AG10803 (cell line): ENCODE data around the gene CAMK2N2.

Source experiments
- DNase-seq: peaks from one replicate; pipeline ENCODE4 v3.0.0; 2010; ENCODE audit warnings: low read depth
- H3K4me3 ChIP-seq: 2 replicates; pipeline ENCODE4 v1.5.1; 2011; ENCODE audit warnings: mild to moderate bottlenecking, low read length, control low read depth
- TF ChIP-seq, protein P1 (sequence below): conservative IDR thresholded peaks from 2 replicates; pipeline ENCODE4 v1.5.1; 2011; ENCODE audit warnings: mild to moderate bottlenecking, low read length, control low read depth, inconsistent platforms

Gene CAMK2N2

DNA sequence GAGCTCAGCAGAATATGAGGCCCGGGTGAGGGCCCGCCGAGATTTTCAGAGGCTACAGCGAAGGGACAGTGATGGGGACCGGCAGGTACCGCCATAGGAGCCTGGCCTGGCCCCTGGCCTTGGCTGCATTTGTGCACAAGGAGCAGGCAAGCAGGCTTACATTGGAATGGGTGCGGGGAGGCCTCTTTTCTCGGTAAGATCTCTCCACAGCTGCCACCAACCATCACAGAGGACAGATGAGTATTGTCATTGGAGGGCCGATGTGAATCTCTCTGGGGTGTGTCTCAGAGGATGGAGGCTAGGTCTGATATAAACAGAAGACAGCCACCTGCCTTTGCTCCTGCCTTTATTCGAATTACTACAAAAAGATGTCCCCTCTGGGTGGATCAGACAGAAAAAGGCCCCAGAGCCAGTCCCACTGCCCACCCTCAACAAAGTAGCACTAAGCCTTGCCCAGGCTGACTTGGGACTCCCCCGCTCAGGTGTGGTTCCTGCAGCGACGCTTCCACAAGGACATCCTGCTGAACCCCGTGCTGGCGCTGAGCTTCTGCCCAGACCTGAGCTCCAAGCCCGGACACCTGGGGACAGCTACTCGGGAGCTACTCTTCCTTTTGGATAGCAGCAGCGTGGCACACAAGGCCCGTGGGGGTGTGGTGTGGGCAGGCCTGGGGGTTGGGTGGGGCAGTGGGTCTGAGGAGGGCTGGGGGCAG, 26.5 kb downstream of the CAMK2N2 start:
- H3K4me3 ChIP-seq: no peak overlapping the region
- TF ChIP-seq, protein P1, sequence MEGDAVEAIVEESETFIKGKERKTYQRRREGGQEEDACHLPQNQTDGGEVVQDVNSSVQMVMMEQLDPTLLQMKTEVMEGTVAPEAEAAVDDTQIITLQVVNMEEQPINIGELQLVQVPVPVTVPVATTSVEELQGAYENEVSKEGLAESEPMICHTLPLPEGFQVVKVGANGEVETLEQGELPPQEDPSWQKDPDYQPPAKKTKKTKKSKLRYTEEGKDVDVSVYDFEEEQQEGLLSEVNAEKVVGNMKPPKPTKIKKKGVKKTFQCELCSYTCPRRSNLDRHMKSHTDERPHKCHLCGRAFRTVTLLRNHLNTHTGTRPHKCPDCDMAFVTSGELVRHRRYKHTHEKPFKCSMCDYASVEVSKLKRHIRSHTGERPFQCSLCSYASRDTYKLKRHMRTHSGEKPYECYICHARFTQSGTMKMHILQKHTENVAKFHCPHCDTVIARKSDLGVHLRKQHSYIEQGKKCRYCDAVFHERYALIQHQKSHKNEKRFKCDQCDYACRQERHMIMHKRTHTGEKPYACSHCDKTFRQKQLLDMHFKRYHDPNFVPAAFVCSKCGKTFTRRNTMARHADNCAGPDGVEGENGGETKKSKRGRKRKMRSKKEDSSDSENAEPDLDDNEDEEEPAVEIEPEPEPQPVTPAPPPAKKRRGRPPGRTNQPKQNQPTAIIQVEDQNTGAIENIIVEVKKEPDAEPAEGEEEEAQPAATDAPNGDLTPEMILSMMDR: no peak
- DNase-seq: no peak

DNA sequence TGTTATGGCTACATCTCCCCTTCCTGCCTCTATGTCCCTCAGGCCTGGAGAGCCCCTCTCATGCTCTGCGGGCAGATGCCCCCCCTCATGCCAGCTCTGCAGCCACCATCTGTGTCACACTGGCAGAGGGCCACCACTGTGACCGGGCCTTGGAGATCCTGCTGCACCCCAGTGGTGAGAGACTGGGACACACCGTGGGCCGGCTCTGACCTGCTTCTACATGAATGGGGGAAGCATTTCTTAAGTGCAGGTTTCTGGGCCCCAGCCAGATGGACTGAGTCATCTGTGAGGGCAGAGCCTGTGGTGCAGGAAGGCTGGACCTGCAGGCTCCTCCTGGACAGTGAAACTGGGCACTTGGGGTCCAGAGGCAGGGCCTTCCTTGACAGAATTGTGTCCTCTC, 27.1 kb downstream of the CAMK2N2 start:
- no peak overlapping the region for H3K4me3 ChIP-seq
- DNase-seq: peak; percentile 68

DNA sequence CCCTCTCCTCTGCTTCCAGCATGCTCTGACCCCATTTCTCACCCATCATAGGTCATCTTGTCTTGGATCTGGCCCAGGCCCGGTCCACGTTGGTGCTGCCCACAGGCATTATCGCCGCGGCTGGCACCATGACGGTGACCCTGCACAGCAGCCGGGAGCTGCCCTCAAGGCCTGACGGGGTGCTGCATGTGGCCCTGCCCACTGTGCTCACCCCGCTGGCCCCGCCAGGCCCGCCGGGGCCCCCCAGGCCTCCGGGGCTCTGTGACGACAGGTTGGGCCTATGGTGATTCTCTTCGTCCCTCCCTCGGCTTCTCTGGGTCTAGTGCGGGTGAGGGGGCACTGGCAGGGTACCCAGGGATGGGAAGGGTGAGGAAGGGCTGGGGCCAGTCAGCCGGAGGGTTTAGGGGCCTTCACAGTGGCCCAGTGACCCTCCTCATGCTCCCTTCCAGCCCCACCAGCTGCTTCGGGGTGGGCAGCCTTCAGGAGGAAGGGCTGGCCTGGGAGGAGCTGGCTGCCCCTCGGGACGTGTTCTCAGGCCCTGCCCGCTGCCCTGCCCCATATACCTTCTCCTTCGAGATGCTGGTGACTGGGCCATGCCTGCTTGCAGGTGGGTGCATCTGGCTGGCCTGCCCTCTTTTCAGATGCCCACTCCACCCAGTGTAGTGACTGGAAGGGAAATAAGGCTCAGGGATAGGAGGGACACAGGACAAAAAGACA, 28.1 kb downstream of the CAMK2N2 start:
- no peak for DNase-seq
- no peak overlapping the region for H3K4me3 ChIP-seq
- TF ChIP-seq, protein P1: no peak

More for the DNA sequence above, 27.1 kb downstream of the CAMK2N2 start:
- TF ChIP-seq, protein P1: peak; percentile 14; the same call in 1 of the 2 replicates

DNA sequence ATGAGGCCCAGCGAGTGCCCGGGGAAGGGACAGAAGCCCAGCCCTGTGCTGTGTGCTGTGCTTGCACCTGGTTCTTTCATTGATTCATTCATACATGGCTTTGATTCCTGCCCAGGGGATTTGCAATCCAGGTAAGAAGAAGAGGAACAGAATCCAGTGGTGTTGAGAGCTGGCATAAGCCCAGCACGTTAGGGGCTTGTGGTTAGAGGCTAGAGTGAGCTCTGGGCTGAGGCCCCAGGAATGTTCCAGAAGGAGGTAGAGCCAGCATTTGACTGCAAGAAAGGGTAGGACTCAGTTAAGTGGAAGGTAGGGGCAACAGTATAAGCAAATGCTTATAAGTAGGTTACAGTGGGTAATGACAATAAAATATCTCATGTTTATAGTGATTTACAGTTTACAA, 29.7 kb downstream of the CAMK2N2 start:
- no peak for DNase-seq
- TF ChIP-seq, protein P1: no peak
- H3K4me3 ChIP-seq: no peak overlapping the region

DNA sequence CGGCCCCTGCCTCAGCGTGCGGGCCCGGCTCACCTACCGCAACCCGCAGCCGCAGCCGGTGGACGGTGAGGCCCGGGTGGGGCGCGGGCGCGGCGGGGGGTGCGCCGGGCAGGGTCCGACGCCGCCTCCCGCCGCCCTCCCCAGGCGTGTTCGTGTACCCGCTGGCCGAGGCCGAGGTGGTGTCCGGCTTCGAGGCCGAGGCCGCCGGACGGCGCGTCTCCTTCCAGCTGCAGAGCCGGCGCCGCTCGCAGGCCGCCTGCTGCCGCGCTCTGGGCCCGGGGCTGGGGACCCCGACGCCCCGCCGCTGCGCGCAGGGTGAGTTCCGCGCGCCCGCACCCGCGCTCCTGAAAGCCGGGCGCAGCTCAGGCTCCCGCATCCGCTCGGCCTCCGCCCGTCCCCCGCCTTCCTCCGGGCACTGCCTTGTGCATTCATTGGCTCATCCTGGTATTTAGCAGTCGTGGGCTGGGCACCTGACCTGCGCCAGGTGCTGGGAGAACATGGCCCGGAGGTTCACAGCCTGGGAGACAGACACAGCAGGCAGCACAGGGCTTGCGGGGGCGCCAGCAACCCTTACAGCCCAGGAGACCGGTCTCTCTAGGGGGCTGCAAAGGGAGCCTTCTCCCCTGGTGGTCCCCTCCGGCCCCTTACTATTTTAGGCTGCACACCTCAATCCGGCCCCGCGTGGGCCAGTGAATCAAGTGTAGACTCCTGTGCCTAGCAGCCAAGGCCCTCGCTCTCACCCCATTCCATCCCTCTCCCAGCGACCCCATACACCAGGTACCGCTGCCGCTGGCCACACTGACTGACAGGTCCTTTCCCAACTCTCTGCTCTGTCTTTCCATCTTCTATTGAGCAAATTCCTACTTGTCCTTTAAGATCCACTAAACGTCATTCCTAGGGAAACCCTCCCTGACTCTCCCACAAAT, 30.5 kb downstream of the CAMK2N2 start:
- no peak overlapping the region for H3K4me3 ChIP-seq
- TF ChIP-seq, protein P1: no peak
- DNase-seq: no peak

DNA sequence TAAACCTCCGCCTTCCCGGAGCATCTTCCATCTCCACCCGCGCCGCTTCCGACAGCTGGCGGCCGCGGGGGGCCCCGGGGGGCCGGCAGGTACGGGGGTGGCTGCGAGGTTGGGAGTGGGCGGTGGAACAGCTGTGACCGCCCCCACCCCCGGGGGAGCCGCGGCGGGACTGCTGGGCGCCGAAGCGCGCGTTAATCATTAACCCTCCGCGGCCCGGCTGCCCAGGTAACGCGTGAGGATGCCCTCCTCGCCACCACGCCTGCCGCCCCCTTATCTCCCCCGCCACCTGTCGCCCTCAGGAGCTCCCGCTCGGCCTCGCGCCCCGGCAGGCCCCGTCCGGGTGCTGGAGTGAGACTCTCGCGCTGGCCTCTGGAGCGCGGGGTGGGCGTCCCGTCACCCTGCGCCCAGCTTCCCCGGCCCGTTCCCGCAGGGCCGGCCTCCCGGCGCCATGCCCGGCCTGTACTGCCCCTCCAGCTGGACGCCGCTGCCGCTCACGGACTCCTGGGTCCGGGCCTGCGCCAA, 31.2 kb downstream of the CAMK2N2 start:
- TF ChIP-seq, protein P1: no peak
- H3K4me3 ChIP-seq: no peak overlapping the region

More for the DNA sequence above, 31.2 kb downstream of the CAMK2N2 start:
- no peak for DNase-seq
